Loucy (cell line): Measurements from ENCODE around the gene DAPL1.

Source experiments
- H2AFZ ChIP-seq: fragments of 200-600 bp; sonication (generic); 2 replicates; pipeline ENCODE4 v1.6.0; 2016; ENCODE audit warnings: antibody characterized with exemption, mild to moderate bottlenecking, low read length, moderate library complexity
- H3F3A ChIP-seq: fragments of 200-600 bp; 2 replicates; pipeline ENCODE4 v1.6.0; 2016; ENCODE audit warnings: antibody characterized with exemption, low read depth, mild to moderate bottlenecking
- H3K27me3 ChIP-seq: fragments of 200-600 bp; sonication (generic); 2 replicates; pipeline ENCODE4 v1.6.1; 2014; ENCODE audit warnings: low read length, mild to moderate bottlenecking; ENCODE audit not compliant: insufficient read depth, poor library complexity, severe bottlenecking
- H3K36me3 ChIP-seq: fragments of 200-600 bp; sonication (generic); 2 replicates; pipeline ENCODE4 v1.6.1; 2016; ENCODE audit warnings: low read length; ENCODE audit not compliant: insufficient read depth
- H3K4me1 ChIP-seq: fragments of 200-600 bp; sonication (generic); 2 replicates; pipeline ENCODE4 v1.5.1; 2014; ENCODE audit warnings: low read length, mild to moderate bottlenecking; ENCODE audit not compliant: insufficient read depth, poor library complexity, severe bottlenecking
- H3K4me2 ChIP-seq: fragments of 200-600 bp; sonication (generic); 2 replicates; pipeline ENCODE4 v1.6.0; 2014; ENCODE audit warnings: antibody characterized with exemption, low read length, low read depth, mild to moderate bottlenecking; ENCODE audit not compliant: poor library complexity, severe bottlenecking
- H3K4me3 ChIP-seq: fragments of 200-600 bp; sonication (generic); 2 replicates; pipeline ENCODE4 v1.5.1; 2014; ENCODE audit warnings: low read length, mild to moderate bottlenecking, mixed read lengths; ENCODE audit not compliant: poor library complexity, severe bottlenecking
- H3K79me2 ChIP-seq: fragments of 200-600 bp; sonication (generic); 2 replicates; pipeline ENCODE4 v1.6.1; 2014; ENCODE audit warnings: low read length; ENCODE audit not compliant: insufficient read depth
- H3K9ac ChIP-seq: fragments of 200-600 bp; sonication (generic); 2 replicates; pipeline ENCODE4 v1.6.0; 2014; ENCODE audit warnings: mild to moderate bottlenecking, low read depth, low read length, moderate library complexity; ENCODE audit not compliant: poor library complexity, severe bottlenecking
- H3K9me2 ChIP-seq: fragments of 200-600 bp; sonication (generic); replicated peaks from 2 replicates; pipeline ENCODE4 v1.6.1; 2016; ENCODE audit warnings: low read depth, low read length, mixed read lengths
- H3K9me3 ChIP-seq: fragments of 200-600 bp; sonication (generic); 2 replicates; pipeline ENCODE4 v1.6.1; 2014; ENCODE audit warnings: mild to moderate bottlenecking, antibody characterized with exemption, low read length, low read depth; ENCODE audit not compliant: insufficient read depth
- H4K20me1 ChIP-seq: fragments of 200-600 bp; sonication (generic); 2 replicates; pipeline ENCODE4 v1.6.0; 2014; ENCODE audit warnings: antibody characterized with exemption, low read length, mild to moderate bottlenecking; ENCODE audit not compliant: insufficient read depth, poor library complexity, severe bottlenecking
- EZH2phosphoT487 ChIP-seq: fragments of 200-600 bp; IDR thresholded peaks from 2 replicates; pipeline ENCODE4 v1.6.1; 2018; ENCODE audit warnings: antibody characterized with exemption, mild to moderate bottlenecking, moderate library complexity, borderline replicate concordance
- TF ChIP-seq, protein P1 (sequence below): fragments of 200-600 bp; sonication (generic); conservative IDR thresholded peaks from 2 replicates; pipeline ENCODE4 v1.5.1; 2014; ENCODE audit warnings: mild to moderate bottlenecking, antibody characterized with exemption, low read length

Gene DAPL1

GRCh38 chr2:158810731-158811460 is 15.8 kb downstream of the DAPL1 start:
- no peak overlapping the region for H2AFZ ChIP-seq
- H3K36me3 ChIP-seq, result no peaks in the 10 kb centered on the region
- no peak overlapping the region for H3K4me3 ChIP-seq
- no peaks in the 10 kb centered on the region for H3K4me1 ChIP-seq
- no peaks in the 10 kb centered on the region for H3K9me2 ChIP-seq
- H4K20me1 ChIP-seq, result no peaks in the 10 kb centered on the region
- H3F3A ChIP-seq, result no peaks in the 10 kb centered on the region
- TF ChIP-seq EZH2phosphoT487, result no peak
- TF ChIP-seq, protein P1, sequence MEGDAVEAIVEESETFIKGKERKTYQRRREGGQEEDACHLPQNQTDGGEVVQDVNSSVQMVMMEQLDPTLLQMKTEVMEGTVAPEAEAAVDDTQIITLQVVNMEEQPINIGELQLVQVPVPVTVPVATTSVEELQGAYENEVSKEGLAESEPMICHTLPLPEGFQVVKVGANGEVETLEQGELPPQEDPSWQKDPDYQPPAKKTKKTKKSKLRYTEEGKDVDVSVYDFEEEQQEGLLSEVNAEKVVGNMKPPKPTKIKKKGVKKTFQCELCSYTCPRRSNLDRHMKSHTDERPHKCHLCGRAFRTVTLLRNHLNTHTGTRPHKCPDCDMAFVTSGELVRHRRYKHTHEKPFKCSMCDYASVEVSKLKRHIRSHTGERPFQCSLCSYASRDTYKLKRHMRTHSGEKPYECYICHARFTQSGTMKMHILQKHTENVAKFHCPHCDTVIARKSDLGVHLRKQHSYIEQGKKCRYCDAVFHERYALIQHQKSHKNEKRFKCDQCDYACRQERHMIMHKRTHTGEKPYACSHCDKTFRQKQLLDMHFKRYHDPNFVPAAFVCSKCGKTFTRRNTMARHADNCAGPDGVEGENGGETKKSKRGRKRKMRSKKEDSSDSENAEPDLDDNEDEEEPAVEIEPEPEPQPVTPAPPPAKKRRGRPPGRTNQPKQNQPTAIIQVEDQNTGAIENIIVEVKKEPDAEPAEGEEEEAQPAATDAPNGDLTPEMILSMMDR, result no peak
- no peaks in the 10 kb centered on the region for H3K9me3 ChIP-seq
- H3K27me3 ChIP-seq, result peaks cover 10% of the 10 kb centered on the region
- H3K79me2 ChIP-seq, result no peaks in the 10 kb centered on the region
- H3K9ac ChIP-seq, result no peak overlapping the region
- H3K4me2 ChIP-seq, result no peak overlapping the region

GRCh38 chr2:158815166-158815565 is 20.0 kb downstream of the DAPL1 start:
- Histone ChIP-seq H3K9me2 (no peaks in the 10 kb centered on the region), H4K20me1 (no peaks in the 10 kb centered on the region), H3F3A (no peaks in the 10 kb centered on the region), H3K4me3 (no peak overlapping the region), H3K27me3 (peaks cover 10% of the 10 kb centered on the region), H3K79me2 (no peaks in the 10 kb centered on the region), H3K9ac (no peak overlapping the region), H3K36me3 (no peaks in the 10 kb centered on the region), H2AFZ (no peak overlapping the region), H3K4me2 (no peak overlapping the region), H3K4me1 (peaks cover 11% of the 10 kb centered on the region), H3K9me3 (no peaks in the 10 kb centered on the region)
- TF ChIP-seq EZH2phosphoT487, result no peak
- TF ChIP-seq, protein P1, result no peak

DNA sequence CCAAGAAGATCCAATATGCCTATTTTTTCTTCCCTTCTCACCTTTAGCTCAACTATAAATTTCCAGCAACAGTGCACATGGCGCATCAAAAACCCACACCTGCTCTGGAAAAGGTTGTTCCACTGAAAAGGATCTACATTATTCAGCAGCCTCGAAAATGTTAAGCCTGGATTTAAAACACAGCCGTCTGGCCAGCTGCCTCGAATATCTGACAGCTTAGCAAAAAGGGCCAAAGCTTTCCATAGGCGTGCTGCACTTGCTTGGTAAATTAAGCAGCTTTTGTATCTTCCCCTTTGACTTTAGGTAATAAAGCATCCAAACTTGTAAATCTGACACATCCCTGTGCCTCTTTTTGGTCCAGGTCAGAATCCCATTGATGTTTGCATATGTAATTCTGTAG is 20.5 kb downstream of the DAPL1 start:
- H3F3A ChIP-seq, result no peaks in the 10 kb centered on the region
- H3K27me3 ChIP-seq, result peaks cover 5% of the 10 kb centered on the region
- H3K9me2 ChIP-seq, result no peaks in the 10 kb centered on the region
- H4K20me1 ChIP-seq, result no peaks in the 10 kb centered on the region
- H3K9ac ChIP-seq, result no peak overlapping the region
- TF ChIP-seq EZH2phosphoT487, result no peak
- TF ChIP-seq, protein P1, result no peak
- no peak overlapping the region for H3K4me3 ChIP-seq
- no peaks in the 10 kb centered on the region for H3K9me3 ChIP-seq
- no peak overlapping the region for H2AFZ ChIP-seq
- H3K4me1 ChIP-seq, result peaks cover 11% of the 10 kb centered on the region
- H3K79me2 ChIP-seq, result no peaks in the 10 kb centered on the region
- H3K36me3 ChIP-seq, result no peaks in the 10 kb centered on the region
- H3K4me2 ChIP-seq, result no peak overlapping the region
